Prostate gland (tissue), 2 donors: ENCODE measurements around the gene FBXW8. TPM values are rescaled to one million over a fixed set of nuclear protein-coding genes. Genes with fewer than 3 reads are reported as not detected.
A peak's percentile ranks its signal among the peaks of the same experiment; 100 is the strongest.

Experiments used
- DNase-seq: peaks from one replicate; pipeline ENCODE4 v3.0.0-alpha.2; 2019; ENCODE audit warnings: low spot score
- H3K27ac ChIP-seq, 2 donors: fragments of 200-600 bp; sonication (generic); 2 replicates each; pipeline ENCODE4 v1.5.1; 2017 to 2019
- H3K27me3 ChIP-seq: fragments of 200-600 bp; sonication (generic); replicated peaks from 2 replicates; pipeline ENCODE4 v1.5.1; 2019; ENCODE audit not compliant: insufficient read depth
- H3K36me3 ChIP-seq, 2 donors: fragments of 200-600 bp; sonication (generic); 1 replicate in 1 of 2; 2 replicates in 1 of 2; pipeline versions ENCODE4 v1.5.1 to v1.8.1; 2017 to 2019
- H3K4me1 ChIP-seq: fragments of 200-600 bp; sonication (generic); replicated peaks from 2 replicates; pipeline ENCODE4 v1.5.1; 2019
- H3K4me3 ChIP-seq, 2 donors: fragments of 200-600 bp; sonication (generic); 2 replicates each; pipeline ENCODE4 v1.5.1; 2017 to 2019
- H3K9me3 ChIP-seq: fragments of 200-600 bp; sonication (generic); 2 replicates; pipeline ENCODE4 v1.5.1; 2017
- CTCF ChIP-seq, 4 experiments: fragments of 200-600 bp in 2 of 4; fragments of 450-650 bp in 2 of 4; sonication (generic) in 2 of 4; IDR thresholded peaks; 1 replicate in 3 of 4; 2 replicates in 1 of 4; pipeline ENCODE4 v1.5.1; 2016 to 2019; ENCODE audit warnings: antibody characterized with exemption in 4 of 4, mild to moderate bottlenecking in 2 of 4, moderate library complexity in 2 of 4
- POLR2A ChIP-seq: fragments of 450-650 bp; IDR thresholded peaks from one replicate; pipeline ENCODE4 v1.6.1; 2016; ENCODE audit warnings: antibody characterized with exemption, mild to moderate bottlenecking
- POLR2AphosphoS5 ChIP-seq: sonication (generic); formaldehyde crosslinking; IDR thresholded peaks from one replicate; pipeline ENCODE4 v1.6.1; 2017; ENCODE audit warnings: antibody characterized with exemption
- WGBS: methylation state at CpG from one replicate; pipeline ENCODE4 v1.1.5; 2018; 5-methylcytosine and 5-hydroxymethylcytosine counted together
- intact Hi-C: fragments of 100-400 bp; cut with DNase I; formaldehyde crosslinking; loops from one replicate; pipeline ENCODE4 v1.14.2; 2022
- total RNA-seq, 2 donors: library from RNA; depleted of rRNA; stranded (reverse); fragments of >200 nt; gene quantifications; one replicate each; pipeline ENCODE4 v1.1.0, GENCODE V29; 2016

The FBXW8 gene
- total RNA-seq, 2 donors from 2014 or later: 20.8 to 26.7 TPM

GRCh38 chr12:117067016-117067415 lies 156.3 kb downstream of the FBXW8 start:
- Histone ChIP-seq H3K27ac (no peak overlapping the region), H3K4me3 (no peak overlapping the region), H3K36me3 (no peaks in the 10 kb centered on the region), H3K4me1 (peaks cover 8% of the 10 kb centered on the region), H3K9me3 (no peaks in the 10 kb centered on the region), H3K27me3 (no peaks in the 10 kb centered on the region)
- TF ChIP-seq POLR2AphosphoS5: peak; percentile 44
- no peak for TF ChIP-seq POLR2A
- no peak for TF ChIP-seq CTCF (IDR thresholded peaks at IDR 0.05)
- WGBS: 24% methylated on average over 10 of the region's 10 CpGs
- peak; percentile 36 for DNase-seq
- intact Hi-C loops: no loop called here

- Histone ChIP-seq H3K36me3 (no peaks in the 10 kb centered on the region), H3K9me3 (no peaks in the 10 kb centered on the region), H3K27me3 (no peaks in the 10 kb centered on the region), H3K4me1 (peaks cover 4% of the 10 kb centered on the region), H3K4me3 (no peak overlapping the region), H3K27ac (no peak overlapping the region)
- WGBS: 71% methylated on average over 3 of the region's 3 CpGs
- TF ChIP-seq CTCF (IDR thresholded peaks at IDR 0.05): no peak
- TF ChIP-seq POLR2AphosphoS5: no peak
- TF ChIP-seq POLR2A: no peak
- no peak for DNase-seq
- intact Hi-C loops: no loop called here
These were observed 156.9 kb downstream of the FBXW8 start for GRCh38 chr12:117067638-117068037.

- intact Hi-C loops: no loop called here
- H3K9me3 ChIP-seq: no peaks in the 10 kb centered on the region
- TF ChIP-seq CTCF (IDR thresholded peaks at IDR 0.05) (no peak), POLR2A (no peak), POLR2AphosphoS5 (no peak)
These were observed 157.7 kb downstream of the FBXW8 start for GRCh38 chr12:117068492-117068891.

GRCh38 chr12:117069101-117069797 lies 158.5 kb downstream of the FBXW8 start:
- intact Hi-C loops: no loop called here
- Histone ChIP-seq H3K9me3 (no peaks in the 10 kb centered on the region), H3K27me3 (no peaks in the 10 kb centered on the region), H3K27ac (no peak overlapping the region), H3K36me3 (no peaks in the 10 kb centered on the region), H3K4me3 (no peak overlapping the region), H3K4me1 (no peaks in the 10 kb centered on the region)
- WGBS: 79% methylated on average over 17 of the region's 17 CpGs
- DNase-seq: no peak
- TF ChIP-seq POLR2AphosphoS5: no peak
- no peak for TF ChIP-seq POLR2A
- TF ChIP-seq CTCF (IDR thresholded peaks at IDR 0.05): no peak

More at GRCh38 chr12:117068492-117068891, 157.7 kb downstream of the FBXW8 start:
- H3K27ac ChIP-seq: no peak overlapping the region
- no peak overlapping the region for H3K4me3 ChIP-seq
- 83% methylated on average over 8 of the region's 8 CpGs for WGBS
- H3K36me3 ChIP-seq: no peaks in the 10 kb centered on the region
- no peaks in the 10 kb centered on the region for H3K27me3 ChIP-seq
- DNase-seq: no peak
- H3K4me1 ChIP-seq: no peaks in the 10 kb centered on the region
